ENCODE measurements around the gene MTPN.

MTPN gene

GRCh38 chr7:135998081-135998480 is 20.9 kb upstream of the MTPN start:
- DNase-seq (ENCODE audit: low read depth, low spot score), result no peak
- Histone ChIP-seq H3K9me3 (ENCODE audit: insufficient read depth, low read length) (no peaks in the 10 kb centered on the region), H3K27me3 (ENCODE audit: insufficient read depth, insufficient read length) (no peaks in the 10 kb centered on the region), H3K4me3 (ENCODE audit: insufficient read length, low read depth) (no peak overlapping the region), H3K9ac (ENCODE audit: insufficient read length, low read depth) (no peak overlapping the region), H3K36me3 (ENCODE audit: insufficient read depth, insufficient read length, low read length) (no peaks in the 10 kb centered on the region), H3K4me1 (ENCODE audit: insufficient read depth, insufficient read length) (no peaks in the 10 kb centered on the region)
- TF ChIP-seq YY1 (IDR thresholded peaks at IDR 0.05; ENCODE audit: insufficient read depth, insufficient read length) (no peak), ZNF274 (IDR thresholded peaks at IDR 0.05; ENCODE audit: low read depth, low read length) (no peak), SUZ12 (IDR thresholded peaks at IDR 0.05; ENCODE audit: extremely low read depth, insufficient read depth, insufficient read length) (no peak)

- no peaks in the 10 kb centered on the region for H3K36me3 ChIP-seq (ENCODE audit: insufficient read depth, insufficient read length, low read length)
- no peaks in the 10 kb centered on the region for H3K9me3 ChIP-seq (ENCODE audit: insufficient read depth, low read length)
- no peak overlapping the region for H3K9ac ChIP-seq (ENCODE audit: insufficient read length, low read depth)
- H3K4me3 ChIP-seq (ENCODE audit: insufficient read length, low read depth), result no peak overlapping the region
- no peak for DNase-seq (ENCODE audit: low read depth, low spot score)
- no peaks in the 10 kb centered on the region for H3K27me3 ChIP-seq (ENCODE audit: insufficient read depth, insufficient read length)
- no peaks in the 10 kb centered on the region for H3K4me1 ChIP-seq (ENCODE audit: insufficient read depth, insufficient read length)
- TF ChIP-seq SUZ12 (IDR thresholded peaks at IDR 0.05; ENCODE audit: extremely low read depth, insufficient read depth, insufficient read length) (no peak), ZNF274 (IDR thresholded peaks at IDR 0.05; ENCODE audit: low read depth, low read length) (no peak)
These were observed 18.6 kb upstream of the MTPN start for GRCh38 chr7:135995748-135996147.

DNA sequence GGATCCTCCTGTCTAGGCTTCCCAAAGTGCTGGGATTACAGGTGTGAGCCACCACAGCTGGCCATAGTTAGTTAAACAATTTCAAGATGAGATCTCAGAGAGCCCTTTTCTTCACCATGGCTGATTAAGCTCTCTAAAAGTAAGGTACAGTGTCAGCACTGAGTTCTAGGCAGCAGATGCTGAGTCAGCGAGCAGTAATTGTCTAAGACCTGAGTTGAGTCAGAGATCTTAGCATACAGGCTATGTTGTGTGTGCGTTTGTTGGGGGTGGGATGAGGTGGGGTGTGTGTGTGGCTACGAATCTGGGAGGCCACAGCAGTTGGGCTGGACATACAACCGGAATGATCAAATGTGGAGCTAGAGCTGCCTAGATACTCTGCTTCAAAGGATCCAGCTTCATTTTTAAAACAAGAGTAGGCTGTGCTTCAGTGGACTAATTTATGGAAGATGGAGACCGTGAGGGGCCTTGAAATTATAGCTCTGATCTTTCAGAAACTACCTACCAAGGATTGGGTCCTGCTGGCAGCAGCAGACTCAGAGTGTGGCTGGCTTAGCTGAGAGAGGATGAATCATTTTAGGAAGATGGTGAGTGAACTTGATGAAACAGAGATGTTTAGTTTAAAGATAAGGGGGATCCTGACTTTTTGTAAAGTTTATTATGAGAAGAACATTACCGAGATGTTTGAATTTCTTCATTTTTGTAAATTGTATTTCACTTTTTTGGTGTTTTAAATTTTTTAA is 17.5 kb upstream of the MTPN start:
- Histone ChIP-seq H3K9me3 (ENCODE audit: insufficient read depth, low read length) (no peaks in the 10 kb centered on the region), H3K4me1 (ENCODE audit: insufficient read depth, insufficient read length) (no peaks in the 10 kb centered on the region), H3K9ac (ENCODE audit: insufficient read length, low read depth) (no peak overlapping the region), H3K27me3 (ENCODE audit: insufficient read depth, insufficient read length) (no peaks in the 10 kb centered on the region), H3K4me3 (ENCODE audit: insufficient read length, low read depth) (no peak overlapping the region), H3K36me3 (ENCODE audit: insufficient read depth, insufficient read length, low read length) (no peaks in the 10 kb centered on the region)
- TF ChIP-seq ZNF274 (IDR thresholded peaks at IDR 0.05; ENCODE audit: low read depth, low read length) (no peak), SUZ12 (IDR thresholded peaks at IDR 0.05; ENCODE audit: extremely low read depth, insufficient read depth, insufficient read length) (no peak), YY1 (IDR thresholded peaks at IDR 0.05; ENCODE audit: insufficient read depth, insufficient read length) (no peak)
- DNase-seq (ENCODE audit: low read depth, low spot score), result no peak

DNA sequence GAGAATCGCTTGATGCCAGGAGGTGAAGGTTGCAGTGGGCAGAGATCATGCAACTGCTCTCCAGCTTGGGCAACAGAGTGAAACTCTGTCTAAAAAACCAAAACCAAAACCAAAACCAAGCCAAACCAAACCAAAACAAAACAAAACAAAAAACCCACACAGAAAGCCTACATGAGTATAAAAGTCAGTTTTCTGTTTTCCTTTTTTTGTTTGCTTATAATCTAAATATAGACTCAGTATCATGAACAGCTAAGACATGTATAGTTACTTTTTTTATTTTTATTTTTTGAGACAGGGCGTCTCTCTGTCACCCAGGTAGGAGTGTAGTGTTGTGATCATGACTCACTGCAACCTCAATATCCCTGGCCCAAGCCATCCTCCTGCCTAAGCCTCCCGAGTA is 16.8 kb upstream of the MTPN start:
- no peaks in the 10 kb centered on the region for H3K36me3 ChIP-seq (ENCODE audit: insufficient read depth, insufficient read length, low read length)

DNA sequence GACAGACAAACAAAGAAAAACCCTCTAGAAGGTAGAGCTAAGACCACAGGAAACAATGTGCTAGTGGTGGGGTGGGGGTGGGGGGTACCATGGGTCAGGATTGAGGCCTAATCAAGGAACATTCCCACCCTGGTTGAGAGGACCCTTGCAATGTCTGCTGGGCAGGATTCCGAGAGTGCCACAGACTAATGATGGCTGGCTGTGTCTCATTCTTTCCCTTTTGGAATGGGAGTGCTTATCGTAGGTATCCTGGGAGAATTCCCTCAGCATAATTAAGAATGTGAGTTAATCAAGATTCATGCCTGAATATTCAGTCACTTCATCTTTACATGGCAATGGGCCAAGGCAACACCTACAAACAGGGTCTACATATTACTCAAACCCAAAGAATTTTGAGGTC is 14.7 kb upstream of the MTPN start:
- Histone ChIP-seq H3K4me3 (ENCODE audit: insufficient read length, low read depth) (no peak overlapping the region), H3K9ac (ENCODE audit: insufficient read length, low read depth) (no peak overlapping the region), H3K4me1 (ENCODE audit: insufficient read depth, insufficient read length) (no peaks in the 10 kb centered on the region), H3K36me3 (ENCODE audit: insufficient read depth, insufficient read length, low read length) (no peaks in the 10 kb centered on the region), H3K27me3 (ENCODE audit: insufficient read depth, insufficient read length) (no peaks in the 10 kb centered on the region), H3K9me3 (ENCODE audit: insufficient read depth, low read length) (no peaks in the 10 kb centered on the region)
- DNase-seq (ENCODE audit: low read depth, low spot score), result no peak
- TF ChIP-seq ZNF274 (IDR thresholded peaks at IDR 0.05; ENCODE audit: low read depth, low read length) (no peak), SUZ12 (IDR thresholded peaks at IDR 0.05; ENCODE audit: extremely low read depth, insufficient read depth, insufficient read length) (no peak), YY1 (IDR thresholded peaks at IDR 0.05; ENCODE audit: insufficient read depth, insufficient read length) (no peak)

More for the DNA sequence above, 16.8 kb upstream of the MTPN start:
- TF ChIP-seq ZNF274 (IDR thresholded peaks at IDR 0.05; ENCODE audit: low read depth, low read length) (no peak), SUZ12 (IDR thresholded peaks at IDR 0.05; ENCODE audit: extremely low read depth, insufficient read depth, insufficient read length) (no peak), YY1 (IDR thresholded peaks at IDR 0.05; ENCODE audit: insufficient read depth, insufficient read length) (no peak)
- Histone ChIP-seq H3K4me3 (ENCODE audit: insufficient read length, low read depth) (no peak overlapping the region), H3K9ac (ENCODE audit: insufficient read length, low read depth) (no peak overlapping the region), H3K4me1 (ENCODE audit: insufficient read depth, insufficient read length) (no peaks in the 10 kb centered on the region), H3K9me3 (ENCODE audit: insufficient read depth, low read length) (no peaks in the 10 kb centered on the region), H3K27me3 (ENCODE audit: insufficient read depth, insufficient read length) (no peaks in the 10 kb centered on the region)
- DNase-seq (ENCODE audit: low read depth, low spot score), result no peak

- TF ChIP-seq SUZ12 (IDR thresholded peaks at IDR 0.05; ENCODE audit: extremely low read depth, insufficient read depth, insufficient read length), result no peak
- Histone ChIP-seq H3K4me1 (ENCODE audit: insufficient read depth, insufficient read length) (no peaks in the 10 kb centered on the region), H3K9ac (ENCODE audit: insufficient read length, low read depth) (no peak overlapping the region), H3K36me3 (ENCODE audit: insufficient read depth, insufficient read length, low read length) (no peaks in the 10 kb centered on the region), H3K4me3 (ENCODE audit: insufficient read length, low read depth) (no peak overlapping the region), H3K9me3 (ENCODE audit: insufficient read depth, low read length) (no peaks in the 10 kb centered on the region; the same call in 1 of the 2 replicates), H3K27me3 (ENCODE audit: insufficient read depth, insufficient read length) (no peaks in the 10 kb centered on the region)
- DNase-seq (ENCODE audit: low read depth, low spot score), result no peak
These were observed 14.2 kb upstream of the MTPN start for GRCh38 chr7:135991322-135991721.

DNA sequence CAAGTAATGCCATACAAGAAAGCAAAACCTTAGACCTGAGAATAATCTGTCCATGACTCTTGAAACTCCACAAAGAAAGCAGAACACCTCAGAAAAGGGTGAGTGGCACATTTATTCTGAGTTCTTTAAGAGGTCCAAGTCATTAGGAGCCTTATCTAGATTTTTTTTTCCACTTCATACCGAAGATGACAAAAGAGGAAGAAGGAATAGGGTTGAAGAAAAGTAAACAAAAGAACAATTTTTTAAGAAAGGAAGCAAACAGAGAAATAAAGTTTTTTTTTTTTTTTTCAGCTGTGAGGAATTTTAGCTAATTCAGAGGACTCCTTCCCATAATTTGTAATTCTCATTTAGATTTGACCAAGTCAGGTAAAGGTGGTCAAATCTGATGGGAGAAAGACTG is 13.1 kb upstream of the MTPN start:
- Histone ChIP-seq H3K27me3 (ENCODE audit: insufficient read depth, insufficient read length) (no peaks in the 10 kb centered on the region), H3K9ac (ENCODE audit: insufficient read length, low read depth) (no peak overlapping the region), H3K9me3 (ENCODE audit: insufficient read depth, low read length) (peaks cover 9% of the 10 kb centered on the region), H3K4me1 (ENCODE audit: insufficient read depth, insufficient read length) (no peaks in the 10 kb centered on the region), H3K36me3 (ENCODE audit: insufficient read depth, insufficient read length, low read length) (no peaks in the 10 kb centered on the region), H3K4me3 (ENCODE audit: insufficient read length, low read depth) (no peak overlapping the region)
- TF ChIP-seq SUZ12 (IDR thresholded peaks at IDR 0.05; ENCODE audit: extremely low read depth, insufficient read depth, insufficient read length) (no peak), YY1 (IDR thresholded peaks at IDR 0.05; ENCODE audit: insufficient read depth, insufficient read length) (no peak)
- DNase-seq (ENCODE audit: low read depth, low spot score), result no peak
